ENCODE data around the gene CD300LB.
"Not testable (repeated sequence)": the region's sequence is repeated elsewhere in the genome, so short reads cannot be mapped to it uniquely, and the experiment has no call there.

CD300LB gene

GRCh38 chr17:74527756-74528155 is 3.5 kb downstream of the CD300LB start:
- in situ Hi-C loops (cut with HindIII; ENCODE audit: low sequenced_read_pairs): no loop called here

- in situ Hi-C loops (cut with HindIII; ENCODE audit: low sequenced_read_pairs): no loop called here
Observed at GRCh38 chr17:74527081-74527480, 4.2 kb downstream of the CD300LB start.

GRCh38 chr17:74526681-74527080 is 4.6 kb downstream of the CD300LB start:
- in situ Hi-C loops (cut with HindIII; ENCODE audit: low sequenced_read_pairs): no loop called here

- in situ Hi-C loops (cut with HindIII; ENCODE audit: low sequenced_read_pairs): no loop called here
Observed at GRCh38 chr17:74525781-74526288, 5.4 kb downstream of the CD300LB start.

GRCh38 chr17:74525465-74525725 is 5.9 kb downstream of the CD300LB start:
- in situ Hi-C loops (cut with HindIII; ENCODE audit: low sequenced_read_pairs): no loop called here

- in situ Hi-C loops (cut with HindIII; ENCODE audit: low sequenced_read_pairs): no loop called here
Observed at GRCh38 chr17:74524653-74525464, 6.4 kb downstream of the CD300LB start.

GRCh38 chr17:74523308-74523707 is 8.0 kb downstream of the CD300LB start:
- in situ Hi-C loops (cut with HindIII; ENCODE audit: low sequenced_read_pairs): no loop called here

GRCh38 chr17:74522381-74523105 is 8.7 kb downstream of the CD300LB start:
- in situ Hi-C loops (cut with HindIII; ENCODE audit: low sequenced_read_pairs): no loop called here

- in situ Hi-C loops (cut with HindIII; ENCODE audit: low sequenced_read_pairs): no loop called here
Observed at GRCh38 chr17:74521701-74522201, 9.5 kb downstream of the CD300LB start.

GRCh38 chr17:74520790-74521480 is 10.3 kb downstream of the CD300LB start:
- in situ Hi-C loops (cut with HindIII; ENCODE audit: low sequenced_read_pairs): no loop called here

GRCh38 chr17:74520016-74520434 is 11.2 kb downstream of the CD300LB start:
- in situ Hi-C loops (cut with HindIII; ENCODE audit: low sequenced_read_pairs): no loop called here

GRCh38 chr17:74518413-74518981 is 12.8 kb downstream of the CD300LB start:
- in situ Hi-C loops (cut with HindIII; ENCODE audit: low sequenced_read_pairs): not testable (repeated sequence)

- in situ Hi-C loops (cut with HindIII; ENCODE audit: low sequenced_read_pairs): no loop called here
Observed at GRCh38 chr17:74516561-74517328, 14.5 kb downstream of the CD300LB start.

GRCh38 chr17:74515941-74516340 is 15.3 kb downstream of the CD300LB start:
- in situ Hi-C loops (cut with HindIII; ENCODE audit: low sequenced_read_pairs): no loop called here

GRCh38 chr17:74514632-74515334 is 16.5 kb downstream of the CD300LB start:
- in situ Hi-C loops (cut with HindIII; ENCODE audit: low sequenced_read_pairs): no loop called here

GRCh38 chr17:74513987-74514631 is 17.2 kb downstream of the CD300LB start:
- in situ Hi-C loops (cut with HindIII; ENCODE audit: low sequenced_read_pairs): no loop called here

GRCh38 chr17:74512624-74513091 is 18.6 kb downstream of the CD300LB start:
- in situ Hi-C loops (cut with HindIII; ENCODE audit: low sequenced_read_pairs): no loop called here

- in situ Hi-C loops (cut with HindIII; ENCODE audit: low sequenced_read_pairs): no loop called here
Observed at GRCh38 chr17:74512036-74512435, 19.2 kb downstream of the CD300LB start.

- in situ Hi-C loops (cut with HindIII; ENCODE audit: low sequenced_read_pairs): no loop called here
Observed at GRCh38 chr17:74508156-74508555, 23.1 kb downstream of the CD300LB start.

Data from endothelial cell of hepatic sinusoid (primary cell).